ENCODE data around the gene ZMIZ1.

The ZMIZ1 gene

DNA sequence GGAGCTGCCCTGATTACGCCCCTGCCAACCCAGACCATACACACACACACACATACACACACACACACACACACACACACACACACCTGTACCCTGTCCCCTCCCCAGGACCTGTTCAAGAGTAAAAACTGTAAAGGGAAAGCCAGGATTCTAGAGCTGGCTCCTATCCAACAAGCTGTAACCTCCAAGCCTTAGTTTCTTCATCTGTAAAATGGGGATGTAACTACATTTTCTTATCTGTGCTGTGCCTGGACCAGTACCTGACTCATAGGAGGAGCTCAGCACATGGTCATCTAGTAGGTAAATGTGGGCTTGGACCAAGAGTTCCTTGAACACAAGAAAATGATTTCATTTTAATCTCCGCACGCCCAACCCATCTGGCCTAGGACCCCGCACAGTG is 128.8 kb downstream of the ZMIZ1 start:
- Histone ChIP-seq H3K4me1 (ENCODE audit: control insufficient read depth, insufficient read depth, low read length) (no peaks in the 10 kb centered on the region), H3K9me3 (ENCODE audit: control insufficient read depth, insufficient read depth, low read depth, low read length) (no peaks in the 10 kb centered on the region), H3K4me3 (ENCODE audit: low read depth, low read length) (no peak overlapping the region), H3K27ac (ENCODE audit: extremely low read depth, low read depth, low read length) (no peak overlapping the region), H3K36me3 (ENCODE audit: control insufficient read depth in 2 of 2, insufficient read depth in 1 of 2, low read length in 2 of 2) (peaks cover 0 to 3% of the 10 kb centered on the region in 2 experiments; a peak in 2 of 3 replicates)
- TF ChIP-seq ZNF214 (tag by site-specific recombination; IDR thresholded peaks at IDR 0.05; ENCODE audit: borderline replicate concordance) (no peak), ZNF571 (tag by site-specific recombination; IDR thresholded peaks at IDR 0.05) (no peak), ZNF555 (tag by site-specific recombination; conservative IDR thresholded peaks at IDR 0.05) (no peak)
- POLR2A ChIA-PET: no interaction called here
- CTCF ChIA-PET: interaction anchor here (0.5 to 3.8 kb wide), 23 partner anchors 8 to 1211 kb away, joined by 3 to 27 read pairs (median 3); partner anchors contain the start of gene PRXL2A

DNA sequence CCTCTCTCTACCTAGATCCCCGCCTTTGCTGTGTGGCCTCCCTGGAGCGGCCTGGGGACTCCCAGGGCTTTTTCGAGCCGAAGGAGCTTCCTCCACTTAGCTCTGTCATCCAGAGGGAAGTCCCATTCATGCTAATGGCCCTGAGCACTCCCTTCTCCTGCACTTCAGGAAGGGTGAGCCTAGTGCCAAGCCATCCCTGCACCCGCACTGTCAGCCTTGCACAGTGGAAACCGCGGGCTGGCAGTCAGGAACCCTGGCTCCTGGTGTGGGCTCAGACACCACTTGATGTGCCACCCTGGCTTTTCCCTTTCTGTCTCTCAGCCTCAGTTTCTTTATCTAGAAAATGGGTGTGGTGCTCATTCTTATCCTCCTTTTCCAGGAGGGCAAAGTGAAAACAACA is 131.6 kb downstream of the ZMIZ1 start:
- no peaks in the 10 kb centered on the region for H3K9me3 ChIP-seq (ENCODE audit: control insufficient read depth, insufficient read depth, low read depth, low read length)
- TF ChIP-seq, protein P1, sequence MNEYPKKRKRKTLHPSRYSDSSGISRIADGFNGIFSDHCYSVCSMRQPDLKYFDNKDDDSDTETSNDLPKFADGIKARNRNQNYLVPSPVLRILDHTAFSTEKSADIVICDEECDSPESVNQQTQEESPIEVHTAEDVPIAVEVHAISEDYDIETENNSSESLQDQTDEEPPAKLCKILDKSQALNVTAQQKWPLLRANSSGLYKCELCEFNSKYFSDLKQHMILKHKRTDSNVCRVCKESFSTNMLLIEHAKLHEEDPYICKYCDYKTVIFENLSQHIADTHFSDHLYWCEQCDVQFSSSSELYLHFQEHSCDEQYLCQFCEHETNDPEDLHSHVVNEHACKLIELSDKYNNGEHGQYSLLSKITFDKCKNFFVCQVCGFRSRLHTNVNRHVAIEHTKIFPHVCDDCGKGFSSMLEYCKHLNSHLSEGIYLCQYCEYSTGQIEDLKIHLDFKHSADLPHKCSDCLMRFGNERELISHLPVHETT (tag by site-specific recombination; IDR thresholded peaks at IDR 0.05): no peak
- TF ChIP-seq TRIM28 (IDR thresholded peaks at IDR 0.05; ENCODE audit: borderline replicate concordance, low read length) (no peak), ZBTB1 (tag by site-specific recombination; IDR thresholded peaks at IDR 0.05) (no peak), ZNF518A (tag by site-specific recombination; conservative IDR thresholded peaks at IDR 0.05; ENCODE audit: low read depth) (no peak), KLF1 (tag by site-specific recombination; IDR thresholded peaks at IDR 0.05) (no peak), BCL11A (tag by site-specific recombination; IDR thresholded peaks at IDR 0.05; ENCODE audit: low read depth) (no peak), FEZF1 (tag by site-specific recombination; IDR thresholded peaks at IDR 0.05) (no peak), IKZF3 (tag by site-specific recombination; IDR thresholded peaks at IDR 0.05) (no peak), ZNF19 (tag by site-specific recombination; IDR thresholded peaks at IDR 0.05; ENCODE audit: low read depth) (no peak), REPIN1 (tag by site-specific recombination; IDR thresholded peaks at IDR 0.05; ENCODE audit: low read depth) (no peak), ZNF777 (tag by site-specific recombination; IDR thresholded peaks at IDR 0.05; ENCODE audit: borderline replicate concordance) (no peak), ZNF530 (tag by site-specific recombination; IDR thresholded peaks at IDR 0.05; ENCODE audit: low read depth) (no peak), MZF1 (tag by site-specific recombination; IDR thresholded peaks at IDR 0.05; ENCODE audit: borderline replicate concordance) (no peak)
- TF ChIP-seq, protein P2, sequence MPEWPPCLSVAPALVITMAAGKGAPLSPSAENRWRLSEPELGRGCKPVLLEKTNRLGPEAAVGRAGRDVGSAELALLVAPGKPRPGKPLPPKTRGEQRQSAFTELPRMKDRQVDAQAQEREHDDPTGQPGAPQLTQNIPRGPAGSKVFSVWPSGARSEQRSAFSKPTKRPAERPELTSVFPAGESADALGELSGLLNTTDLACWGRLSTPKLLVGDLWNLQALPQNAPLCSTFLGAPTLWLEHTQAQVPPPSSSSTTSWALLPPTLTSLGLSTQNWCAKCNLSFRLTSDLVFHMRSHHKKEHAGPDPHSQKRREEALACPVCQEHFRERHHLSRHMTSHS (tag by site-specific recombination; IDR thresholded peaks at IDR 0.05): no peak
- TF ChIP-seq, protein P3, sequence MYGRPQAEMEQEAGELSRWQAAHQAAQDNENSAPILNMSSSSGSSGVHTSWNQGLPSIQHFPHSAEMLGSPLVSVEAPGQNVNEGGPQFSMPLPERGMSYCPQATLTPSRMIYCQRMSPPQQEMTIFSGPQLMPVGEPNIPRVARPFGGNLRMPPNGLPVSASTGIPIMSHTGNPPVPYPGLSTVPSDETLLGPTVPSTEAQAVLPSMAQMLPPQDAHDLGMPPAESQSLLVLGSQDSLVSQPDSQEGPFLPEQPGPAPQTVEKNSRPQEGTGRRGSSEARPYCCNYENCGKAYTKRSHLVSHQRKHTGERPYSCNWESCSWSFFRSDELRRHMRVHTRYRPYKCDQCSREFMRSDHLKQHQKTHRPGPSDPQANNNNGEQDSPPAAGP (tag by site-specific recombination; IDR thresholded peaks at IDR 0.05): no peak
- TF ChIP-seq, protein P4, sequence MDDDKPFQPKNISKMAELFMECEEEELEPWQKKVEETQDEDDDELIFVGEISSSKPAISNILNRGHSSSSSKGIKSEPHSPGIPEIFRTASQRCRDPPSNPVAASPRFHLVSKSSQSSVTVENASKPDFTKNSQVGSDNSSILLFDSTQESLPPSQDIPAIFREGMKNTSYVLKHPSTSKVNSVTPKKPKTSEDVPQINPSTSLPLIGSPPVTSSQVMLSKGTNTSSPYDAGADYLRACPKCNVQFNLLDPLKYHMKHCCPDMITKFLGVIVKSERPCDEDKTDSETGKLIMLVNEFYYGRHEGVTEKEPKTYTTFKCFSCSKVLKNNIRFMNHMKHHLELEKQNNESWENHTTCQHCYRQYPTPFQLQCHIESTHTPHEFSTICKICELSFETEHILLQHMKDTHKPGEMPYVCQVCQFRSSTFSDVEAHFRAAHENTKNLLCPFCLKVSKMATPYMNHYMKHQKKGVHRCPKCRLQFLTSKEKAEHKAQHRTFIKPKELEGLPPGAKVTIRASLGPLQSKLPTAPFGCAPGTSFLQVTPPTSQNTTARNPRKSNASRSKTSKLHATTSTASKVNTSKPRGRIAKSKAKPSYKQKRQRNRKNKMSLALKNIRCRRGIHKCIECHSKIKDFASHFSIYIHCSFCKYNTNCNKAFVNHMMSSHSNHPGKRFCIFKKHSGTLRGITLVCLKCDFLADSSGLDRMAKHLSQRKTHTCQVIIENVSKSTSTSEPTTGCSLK (tag by site-specific recombination; IDR thresholded peaks at IDR 0.05): no peak
- no peak overlapping the region for H3K27ac ChIP-seq (ENCODE audit: extremely low read depth, low read depth, low read length)
- ChIA-PET CTCF (no interaction called here), POLR2A (no interaction called here)
- no peak overlapping the region for H3K4me3 ChIP-seq (ENCODE audit: low read depth, low read length)
- H3K4me1 ChIP-seq (ENCODE audit: control insufficient read depth, insufficient read depth, low read length): no peaks in the 10 kb centered on the region
- H3K36me3 ChIP-seq (ENCODE audit: control insufficient read depth in 2 of 2, insufficient read depth in 1 of 2, low read length in 2 of 2): peaks cover 0 to 18% of the 10 kb centered on the region in 2 experiments; a peak in 2 of 3 replicates

All from HEK293 (cell line).